ACHN (cell line): ENCODE data around the gene NECTIN1.

Experiments used
- DNase-seq: peaks from one replicate; pipeline ENCODE4 v3.0.0-alpha.2; 2015
- in situ Hi-C: cut with HindIII; loops from 2 replicates; pipeline ENCODE4 v1.10.0; 2017; ENCODE audit warnings: low sequenced_read_pairs, low pct_ligation_motif_present, low pct_unique_long_range_greater_than_20kb

The NECTIN1 gene

GRCh38 chr11:119590651-119591351 lies 138.2 kb downstream of the NECTIN1 start:
- DNase-seq: no peak
- in situ Hi-C loops: no loop called here

DNA sequence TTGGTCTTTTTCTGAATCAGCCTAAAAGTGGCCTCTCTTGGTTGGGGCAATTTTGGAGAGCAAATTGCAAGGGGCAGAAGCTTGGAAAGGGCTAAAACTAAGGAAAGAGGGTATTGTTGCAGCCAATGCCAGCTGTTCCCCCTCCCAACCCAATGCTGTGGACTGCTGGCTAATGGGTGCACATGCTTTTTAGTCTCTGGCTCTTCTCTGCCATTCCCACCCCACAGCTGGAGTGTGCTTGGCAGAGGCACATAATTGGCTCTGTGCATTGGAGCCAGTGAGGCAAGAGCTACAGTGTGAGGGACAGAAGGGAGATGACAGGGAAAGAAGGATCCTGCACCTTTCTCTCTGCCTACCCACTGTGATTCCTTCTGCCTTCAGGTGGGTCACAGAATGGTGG lies 140.0 kb downstream of the NECTIN1 start:
- DNase-seq: no peak
- in situ Hi-C loops: no loop called here
